WTC11 (cell line): Measurements from ENCODE around the gene TNNI3K. TPM values are rescaled to one million over a fixed set of nuclear protein-coding genes. Genes with fewer than 3 reads are reported as not detected.

ENCODE experiments used
- ATAC-seq: fragments of 200-7000 bp; cut with Tn5 transposase; 2 replicates; pipeline ENCODE4 v1.10.0; 2021; ENCODE audit warnings: mild to moderate bottlenecking, moderate library complexity
- CTCF ChIA-PET: fragments of 300-600 bp; sonication (Branson Sonifier 250); formaldehyde crosslinking; loops from one replicate; lab custom pipeline; 2021; ENCODE audit warnings: antibody characterized with exemption; lab: Charles Lee
- POLR2A ChIA-PET: fragments of 350-600 bp; sonication (Branson Sonifier 250); formaldehyde crosslinking; loops from one replicate; lab custom pipeline; 2021; ENCODE audit warnings: antibody characterized with exemption; lab: Charles Lee
- DNase-seq: peaks from one replicate; pipeline ENCODE4 v3.0.0; 2021; ENCODE audit warnings: low spot score
- H3K27ac Mint-ChIP-seq: 2 replicates; pipeline ENCODE4 v1.8.0; 2021; ENCODE audit warnings: mixed read lengths
- H3K27me3 Mint-ChIP-seq: 2 replicates; pipeline ENCODE4 v1.8.0; 2021; ENCODE audit warnings: low read depth, mild to moderate bottlenecking, moderate library complexity, mixed read lengths
- H3K36me3 Mint-ChIP-seq: 2 replicates; pipeline ENCODE4 v1.8.0; 2021; ENCODE audit warnings: mixed read lengths
- H3K4me1 Mint-ChIP-seq: 2 replicates; pipeline ENCODE4 v1.8.0; 2022; ENCODE audit warnings: mixed read lengths
- H3K4me3 Mint-ChIP-seq: 2 replicates; pipeline ENCODE4 v1.8.0; 2021; ENCODE audit warnings: mild to moderate bottlenecking, moderate library complexity, mixed read lengths
- H3K9me3 Mint-ChIP-seq: 2 replicates; pipeline ENCODE4 v1.8.0; 2021; ENCODE audit warnings: mixed read lengths
- AR ChIP-seq: fragments of 250-450 bp; sonication (Bioruptor Pico); IDR thresholded peaks from 2 replicates; pipeline ENCODE4 v1.9.0; 2021; ENCODE audit warnings: mild to moderate bottlenecking
- ATF3 ChIP-seq: sonication (generic); formaldehyde crosslinking; conservative IDR thresholded peaks from 2 replicates; pipeline ENCODE4 v1.8.1; 2022; ENCODE audit warnings: mild to moderate bottlenecking, missing genetic modification reagents
- ATF6 ChIP-seq: sonication (generic); formaldehyde crosslinking; IDR thresholded peaks from 2 replicates; pipeline ENCODE4 v1.8.1; 2023; ENCODE audit warnings: mild to moderate bottlenecking, missing genetic modification reagents
- CBFB ChIP-seq: sonication (generic); formaldehyde crosslinking; IDR thresholded peaks from 2 replicates; pipeline ENCODE4 v1.8.1; 2022; ENCODE audit warnings: mild to moderate bottlenecking, low read depth, missing genetic modification reagents
- E2F1 ChIP-seq: sonication (generic); formaldehyde crosslinking; IDR thresholded peaks from 2 replicates; pipeline ENCODE4 v1.8.0; 2022; ENCODE audit warnings: mild to moderate bottlenecking, missing genetic modification reagents
- ESRRA ChIP-seq: sonication (generic); formaldehyde crosslinking; IDR thresholded peaks from 2 replicates; pipeline ENCODE4 v1.8.1; 2022; ENCODE audit warnings: mild to moderate bottlenecking, missing genetic modification reagents, borderline replicate concordance
- ETV6 ChIP-seq: sonication (generic); formaldehyde crosslinking; IDR thresholded peaks from 2 replicates; pipeline ENCODE4 v1.8.1; 2022; ENCODE audit warnings: mild to moderate bottlenecking, missing genetic modification reagents
- FOXJ3 ChIP-seq: sonication (generic); formaldehyde crosslinking; IDR thresholded peaks from 2 replicates; pipeline ENCODE4 v1.9.0; 2021; ENCODE audit warnings: missing genetic modification reagents, mild to moderate bottlenecking, borderline replicate concordance
- KAT7 ChIP-seq: sonication (generic); formaldehyde crosslinking; IDR thresholded peaks from 2 replicates; pipeline ENCODE4 v1.8.1; 2023; ENCODE audit warnings: missing genetic modification reagents, mild to moderate bottlenecking, borderline replicate concordance
- PREB ChIP-seq: sonication (generic); formaldehyde crosslinking; IDR thresholded peaks from 2 replicates; pipeline ENCODE4 v1.8.1; 2022; ENCODE audit warnings: mild to moderate bottlenecking, missing genetic modification reagents, moderate library complexity, borderline replicate concordance
- SMAD3 ChIP-seq: sonication (generic); formaldehyde crosslinking; IDR thresholded peaks from 2 replicates; pipeline ENCODE4 v1.8.0; 2022; ENCODE audit warnings: missing genetic modification reagents, mild to moderate bottlenecking, borderline replicate concordance
- TCF7 ChIP-seq: sonication (generic); formaldehyde crosslinking; IDR thresholded peaks from 2 replicates; pipeline ENCODE4 v1.8.0; 2022; ENCODE audit warnings: mild to moderate bottlenecking, low read depth, missing genetic modification reagents, moderate library complexity
- TEAD4 ChIP-seq: sonication (generic); formaldehyde crosslinking; IDR thresholded peaks from 2 replicates; pipeline ENCODE4 v1.8.0; 2022; ENCODE audit warnings: mild to moderate bottlenecking, missing genetic modification reagents
- TP53 ChIP-seq: sonication (generic); formaldehyde crosslinking; IDR thresholded peaks from 2 replicates; pipeline ENCODE4 v1.8.1; 2023; ENCODE audit warnings: mild to moderate bottlenecking, missing genetic modification reagents
- ZBTB43 ChIP-seq: sonication (generic); formaldehyde crosslinking; IDR thresholded peaks from 2 replicates; pipeline ENCODE4 v1.8.1; 2023; ENCODE audit warnings: mild to moderate bottlenecking, missing genetic modification reagents
- ZNF396 ChIP-seq: fragments of 250-450 bp; sonication (Bioruptor Pico); IDR thresholded peaks from 2 replicates; pipeline ENCODE4 v1.8.0; 2021; ENCODE audit warnings: mild to moderate bottlenecking, moderate library complexity, borderline replicate concordance
- ZSCAN18 ChIP-seq: fragments of 250-450 bp; sonication (Bioruptor Pico); IDR thresholded peaks from 2 replicates; pipeline ENCODE4 v2.1.2; 2022; ENCODE audit warnings: mild to moderate bottlenecking, moderate library complexity
- total RNA-seq: library from RNA; stranded (reverse); gene quantifications from 3 replicates; pipeline ENCODE4 v1.2.3, GENCODE V29; 2021

The TNNI3K gene
- total RNA-seq, 1 experiment from 2014 or later = 0.07 TPM

GRCh38 chr1:74528123-74528522, 292.9 kb downstream of the TNNI3K start (continued):
- no peak for TF ChIP-seq TCF7 (CRISPR knock-in tag)
- TF ChIP-seq ESRRA = no peak
- TF ChIP-seq FOXJ3 = no peak

GRCh38 chr1:74530892-74531291, 295.7 kb downstream of the TNNI3K start:
- Mint-ChIP-seq H3K36me3 (no peaks in the 10 kb centered on the region), H3K27ac (no peak overlapping the region)
- no peak for ATAC-seq
- POLR2A ChIA-PET = no interaction called here
- TF ChIP-seq E2F1 (CRISPR knock-in tag) = no peak
- TF ChIP-seq ATF6 = no peak
- TF ChIP-seq ZBTB43 (CRISPR knock-in tag) = no peak
- no peak for TF ChIP-seq SMAD3 (CRISPR knock-in tag)
- TF ChIP-seq TP53 = no peak
- no peak for TF ChIP-seq ATF3 (CRISPR knock-in tag)
- no peak for TF ChIP-seq ETV6 (CRISPR knock-in tag)
- no peak for TF ChIP-seq ZNF396 (CRISPR knock-in tag)
- TF ChIP-seq PREB (CRISPR knock-in tag) = no peak
- no peak for TF ChIP-seq CBFB
- no peak for TF ChIP-seq ZSCAN18 (CRISPR knock-in tag)
- TF ChIP-seq KAT7 (CRISPR knock-in tag) = no peak
- no peak for TF ChIP-seq AR (CRISPR knock-in tag)
- no peak for TF ChIP-seq TEAD4 (CRISPR knock-in tag)
- TF ChIP-seq TCF7 (CRISPR knock-in tag) = no peak
- TF ChIP-seq, all 79 proteins: peak for 0
- Mint-ChIP-seq H3K4me3 (no peak overlapping the region), H3K27me3 (no peaks in the 10 kb centered on the region), H3K4me1 (peaks cover 11% of the 10 kb centered on the region), H3K9me3 (no peaks in the 10 kb centered on the region)
- CTCF ChIA-PET = no interaction called here
- DNase-seq = no peak
